BJ (cell line): ENCODE results near the gene CKB. TPM values are rescaled to one million over a fixed set of nuclear protein-coding genes. Genes with fewer than 3 reads are reported as not detected.

Experiments used
- CTCF ChIA-PET: fragments of 350-600 bp; formaldehyde crosslinking; extraction: SDS; loops from one replicate; lab custom pipeline; 2021; ENCODE audit warnings: antibody characterized with exemption, inconsistent platforms; lab: Yijun Ruan, JAX
- POLR2A ChIA-PET: fragments of 300-600 bp; sonication (Branson Sonifier 250); formaldehyde crosslinking; extraction: SDS; loops from one replicate; lab custom pipeline; 2021; ENCODE audit warnings: antibody characterized with exemption; lab: Charles Lee
- DNase-seq: peaks from one replicate; pipeline ENCODE4 v3.0.0-alpha.2; 2011; ENCODE audit warnings: low read depth
- H3K27me3 ChIP-seq: 2 replicates; pipeline ENCODE4 v1.6.0; 2011; ENCODE audit warnings: low read length; ENCODE audit not compliant: control insufficient read depth, insufficient read depth
- H3K36me3 ChIP-seq: 2 replicates; pipeline ENCODE4 v1.5.1; 2011; ENCODE audit warnings: low read length; ENCODE audit not compliant: control insufficient read depth, insufficient read depth
- H3K4me3 ChIP-seq: 2 replicates; pipeline ENCODE4 v1.5.1; 2011; ENCODE audit warnings: low read depth, mild to moderate bottlenecking, control low read depth, low read length
- polyA plus RNA-seq: library from polyadenylated mRNA; depleted of rRNA; stranded (reverse); fragments of >200 nt; gene quantifications from 2 replicates; pipeline ENCODE4 v1.2.3, GENCODE V29; 2011
- TF ChIP-seq, protein P1 (sequence below): IDR thresholded peaks from 2 replicates; pipeline ENCODE4 v1.5.1; 2011; ENCODE audit warnings: low read depth, mild to moderate bottlenecking, control low read depth, inconsistent platforms, low read length, moderate library complexity; ENCODE audit not compliant: insufficient read depth

The CKB gene
- polyA plus RNA-seq, 1 experiment = 74.7 TPM

DNA sequence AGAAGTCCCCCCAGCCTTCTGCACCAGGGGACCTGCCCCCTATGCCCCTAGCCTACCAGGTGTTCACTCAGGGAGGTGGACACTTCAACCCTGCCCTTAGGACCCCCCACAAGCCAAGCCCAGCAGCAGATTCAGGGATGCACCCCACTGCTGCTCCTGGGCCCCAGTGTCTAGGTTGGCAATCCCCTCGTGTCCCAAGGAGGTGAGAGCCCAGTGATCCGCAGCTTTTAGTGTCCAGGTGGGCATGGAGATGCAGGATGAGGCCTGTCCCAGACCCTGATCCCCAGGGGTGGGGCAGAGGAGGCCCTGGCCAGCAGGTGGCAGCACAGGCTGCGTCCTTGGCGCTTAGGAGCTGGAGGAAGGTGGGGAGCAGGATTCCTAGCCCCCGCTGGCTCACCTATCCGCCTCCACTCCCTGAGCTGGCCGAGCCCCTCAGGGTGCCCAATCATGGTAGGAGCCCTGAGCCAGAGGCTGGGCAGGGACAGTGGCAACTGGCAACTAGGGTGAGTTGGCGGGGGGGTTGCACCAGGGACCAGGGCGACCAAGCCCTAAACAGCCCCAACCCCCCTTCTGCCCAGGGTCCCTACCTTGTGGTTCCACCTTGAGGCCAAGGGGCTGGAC lies 4.1 kb downstream of the CKB start:
- POLR2A ChIA-PET = interaction anchor here (0.6 kb wide), 2 partner anchors 9 to 10 kb away, joined by 3 to 13 read pairs; partner anchors contain the start of gene TRMT61A
- Histone ChIP-seq H3K27me3 (no peaks in the 10 kb centered on the region), H3K4me3 (no peak overlapping the region), H3K36me3 (peaks cover 8% of the 10 kb centered on the region)
- CTCF ChIA-PET = interaction anchor here (0.6 to 10.1 kb wide), 12 partner anchors 9 to 127 kb away, joined by 3 to 228 read pairs (median 10); partner anchors contain the start of gene TRMT61A
- no peak for DNase-seq
- TF ChIP-seq, protein P1, sequence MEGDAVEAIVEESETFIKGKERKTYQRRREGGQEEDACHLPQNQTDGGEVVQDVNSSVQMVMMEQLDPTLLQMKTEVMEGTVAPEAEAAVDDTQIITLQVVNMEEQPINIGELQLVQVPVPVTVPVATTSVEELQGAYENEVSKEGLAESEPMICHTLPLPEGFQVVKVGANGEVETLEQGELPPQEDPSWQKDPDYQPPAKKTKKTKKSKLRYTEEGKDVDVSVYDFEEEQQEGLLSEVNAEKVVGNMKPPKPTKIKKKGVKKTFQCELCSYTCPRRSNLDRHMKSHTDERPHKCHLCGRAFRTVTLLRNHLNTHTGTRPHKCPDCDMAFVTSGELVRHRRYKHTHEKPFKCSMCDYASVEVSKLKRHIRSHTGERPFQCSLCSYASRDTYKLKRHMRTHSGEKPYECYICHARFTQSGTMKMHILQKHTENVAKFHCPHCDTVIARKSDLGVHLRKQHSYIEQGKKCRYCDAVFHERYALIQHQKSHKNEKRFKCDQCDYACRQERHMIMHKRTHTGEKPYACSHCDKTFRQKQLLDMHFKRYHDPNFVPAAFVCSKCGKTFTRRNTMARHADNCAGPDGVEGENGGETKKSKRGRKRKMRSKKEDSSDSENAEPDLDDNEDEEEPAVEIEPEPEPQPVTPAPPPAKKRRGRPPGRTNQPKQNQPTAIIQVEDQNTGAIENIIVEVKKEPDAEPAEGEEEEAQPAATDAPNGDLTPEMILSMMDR = peak; percentile 91

DNA sequence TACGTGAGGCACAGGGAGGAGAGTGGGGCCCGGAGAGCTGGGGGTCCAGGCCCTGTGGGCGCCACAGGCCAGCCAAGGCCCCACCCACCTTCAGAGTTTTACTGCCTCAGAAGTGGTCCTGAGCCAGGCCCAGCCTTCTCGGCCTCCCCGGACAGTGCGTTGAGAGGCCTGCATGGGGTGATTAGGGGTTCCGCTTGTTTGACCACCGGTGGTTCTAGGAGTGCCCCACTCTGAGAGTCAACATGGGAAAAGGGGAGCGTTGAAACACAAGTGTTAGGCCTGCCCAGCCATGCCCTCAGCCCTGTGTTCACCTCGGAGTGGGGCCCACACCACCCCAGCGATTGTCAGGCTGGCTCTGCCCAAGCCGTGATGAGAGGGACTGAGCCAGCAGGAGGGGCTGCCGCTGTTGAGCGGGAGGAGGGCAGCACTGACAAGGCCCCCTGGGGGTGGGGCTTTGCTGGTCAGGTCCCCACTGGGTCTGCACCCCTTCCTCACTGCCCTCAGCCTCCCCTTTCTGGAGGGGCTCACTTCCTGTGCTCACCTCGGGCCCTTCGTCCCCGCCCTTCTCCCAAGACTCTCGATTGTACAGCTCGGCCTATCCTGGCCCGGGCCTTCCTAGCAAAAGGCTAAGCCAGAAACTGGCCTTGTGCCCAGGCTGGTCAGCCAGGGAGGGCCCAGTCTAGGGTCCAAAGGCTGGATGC lies 4.8 kb downstream of the CKB start:
- TF ChIP-seq, protein P1 = no peak
- no peaks in the 10 kb centered on the region for H3K27me3 ChIP-seq
- no peak for DNase-seq
- peaks cover 8% of the 10 kb centered on the region for H3K36me3 ChIP-seq
- H3K4me3 ChIP-seq = no peak overlapping the region
- ChIA-PET CTCF (interaction anchor here (1.0 to 10.1 kb wide), 12 partner anchors 9 to 68 kb away, joined by 3 to 228 read pairs (median 10); partner anchors contain the start of gene TRMT61A), POLR2A (no interaction called here)

- ChIA-PET CTCF (interaction anchor here (1.0 to 10.1 kb wide), 7 partner anchors 11 to 69 kb away, joined by 3 to 228 read pairs (median 7); partner anchors contain the start of gene TRMT61A), POLR2A (no interaction called here)
- TF ChIP-seq, protein P1 = no peak
- no peak for DNase-seq
- Histone ChIP-seq H3K27me3 (no peaks in the 10 kb centered on the region), H3K4me3 (no peak overlapping the region), H3K36me3 (peaks cover 10% of the 10 kb centered on the region)
Observed at GRCh38 chr14:103517174-103517566, 5.5 kb downstream of the CKB start.

DNA sequence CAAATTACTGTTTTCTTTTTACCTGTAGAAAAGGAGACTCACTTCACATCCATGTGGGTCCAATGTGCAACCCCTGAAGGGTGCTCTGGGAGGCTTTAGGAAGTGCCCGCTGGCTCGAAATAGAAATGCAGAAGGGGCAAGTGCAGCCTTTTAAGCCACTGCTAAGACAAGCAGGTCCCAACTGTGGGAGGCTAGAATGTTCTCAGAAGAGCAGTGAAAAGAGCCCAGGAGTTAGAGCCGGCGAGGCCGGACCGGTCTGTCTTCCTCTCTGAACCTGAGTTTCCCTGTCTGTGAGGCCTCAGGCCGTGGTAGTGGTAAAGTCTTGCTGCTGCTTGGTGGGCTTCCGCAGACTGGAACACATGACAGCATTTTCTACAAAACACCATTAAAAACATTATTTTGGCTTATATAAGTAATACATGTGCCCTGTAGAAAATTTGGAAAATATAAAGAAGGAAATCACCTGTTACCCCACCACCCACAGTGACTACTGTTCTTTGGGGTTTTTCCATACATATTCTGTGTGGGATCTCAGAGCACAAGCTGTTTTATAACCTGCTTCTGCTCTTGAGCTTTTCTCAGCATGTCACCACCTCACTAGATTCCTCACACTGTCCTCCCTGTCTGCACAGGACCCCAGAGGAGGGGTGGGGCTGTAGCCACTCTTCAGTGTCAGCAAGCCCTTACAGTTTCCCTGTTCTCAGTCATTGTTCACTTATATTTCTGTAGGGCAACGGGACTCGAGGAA lies 6.0 kb downstream of the CKB start:
- ChIA-PET CTCF (interaction anchor here (1.0 to 10.1 kb wide), 5 partner anchors 11 to 31 kb away, joined by 3 to 228 read pairs (median 17); partner anchors contain the start of gene TRMT61A), POLR2A (no interaction called here)
- Histone ChIP-seq H3K36me3 (peaks cover 11% of the 10 kb centered on the region), H3K27me3 (no peaks in the 10 kb centered on the region), H3K4me3 (no peak overlapping the region)
- TF ChIP-seq, protein P1 = no peak
- no peak for DNase-seq
